Measurements from ENCODE around the gene ITGBL1. TPM values are rescaled to one million over a fixed set of nuclear protein-coding genes. Genes with fewer than 3 reads are reported as not detected.

The ITGBL1 gene
- total and polyA plus RNA-seq, 2 of the 4 experiments (the other 2 are of a cell fraction) = 22.2 to 24.2 TPM

DNA sequence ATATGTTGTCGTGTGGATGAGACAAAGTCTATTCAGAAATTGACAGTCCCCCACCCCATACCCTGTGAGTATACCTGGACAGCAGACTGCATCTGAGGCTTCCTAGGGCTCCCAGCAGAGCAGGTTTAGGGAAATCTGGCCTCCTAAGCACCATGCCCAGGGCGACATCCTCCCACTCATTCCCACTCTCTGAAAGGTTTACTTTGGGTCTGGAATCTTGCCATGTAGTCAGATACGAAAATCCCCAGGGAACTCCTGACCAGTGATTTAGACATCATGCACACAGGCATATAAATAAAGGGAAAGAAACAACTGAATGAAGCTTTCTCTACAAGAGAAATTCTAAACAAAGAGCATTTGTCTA, 35.5 kb upstream of the ITGBL1 start:
- no peak overlapping the region for H2BK15ac ChIP-seq (ENCODE audit: low read depth, low read length)
- H3K27me3 ChIP-seq (ENCODE audit: control insufficient read depth, insufficient read depth, low read length) = no peaks in the 10 kb centered on the region
- H3K36me3 ChIP-seq (ENCODE audit: control insufficient read depth, insufficient read depth, low read length) = no peaks in the 10 kb centered on the region
- in situ Hi-C loops (cut with MboI; ENCODE audit: low sequenced_read_pairs) (no loop called here), intact Hi-C loops (cut with micrococcal nuclease) (loop anchor here (5.0 kb wide), 2 partner anchors 35 to 265 kb away; partner anchors contain the start of gene ITGBL1), dilution Hi-C loops (cut with HindIII; ENCODE audit: low sequenced_read_pairs, unreplicated experiment) (no loop called here)
- no peak overlapping the region for H3K23ac ChIP-seq (ENCODE audit: low read depth, low read length)
- peak overlapping the region; percentile 72 for H2AFZ ChIP-seq (replicated peaks; ENCODE audit: low read length, poor library complexity)
- H3K27ac ChIP-seq (ENCODE audit: insufficient read depth, low read length) = no peak overlapping the region
- BruUV-seq (replicated peaks) = no TSS peak
- H4K5ac ChIP-seq (ENCODE audit: low read depth, low read length) = no peak overlapping the region
- H3K18ac ChIP-seq (ENCODE audit: low read depth, low read length) = no peak overlapping the region
- no peaks in the 10 kb centered on the region for H3K9me1 ChIP-seq (ENCODE audit: insufficient read depth, low read length)
- ATAC-seq (ENCODE audit: low read depth) (peak; percentile 25), DNase-seq (peak; percentile 84)
- 0 out of 2 replicates have a peak overlapping the region, but pooled peaks have one; percentile 77 for H2BK120ac ChIP-seq (ENCODE audit: low read depth, low read length)
- H2AK5ac ChIP-seq (ENCODE audit: low read depth, low read length) = no peak overlapping the region
- peak overlapping the region; percentile 11 for H2AK9ac ChIP-seq (replicated peaks; ENCODE audit: low read depth, low read length, poor library complexity)
- H3K9ac ChIP-seq (ENCODE audit: low read depth, low read length) = no peak overlapping the region
- no peak overlapping the region for H4K91ac ChIP-seq (ENCODE audit: insufficient read depth, low read depth, low read length)
- CTCF ChIA-PET = no interaction called here
- 0 out of 4 replicates have a peak overlapping the region, but pooled peaks of 1 of the 2 experiments have one; percentile 65 for H4K8ac ChIP-seq (ENCODE audit: low read depth in 2 of 2, low read length in 2 of 2)
- WGBS, 2 experiments (ENCODE audit: extremely low coverage in 2 of 2, insufficient read length in 1 of 2) = no CpG with 5 or more reads among the region's 3 CpGs
- peak overlapping the region; percentile 32; the same call in 1 of the 2 replicates for H3K4ac ChIP-seq (ENCODE audit: low read depth, low read length)
- TF ChIP-seq MAZ (IDR thresholded peaks at IDR 0.05; ENCODE audit: borderline replicate concordance, low read depth, low read length) = no peak
- no peak overlapping the region for H2BK5ac ChIP-seq (ENCODE audit: low read depth, low read length, poor library complexity, severe bottlenecking)
- POLR2A ChIA-PET (ENCODE audit: unreplicated experiment) = interaction anchor here (0.6 kb wide), 1 partner anchor 78 kb away, joined by 3 read pairs; no protein-coding TSS in a partner anchor
- H3K56ac ChIP-seq (ENCODE audit: extremely low read depth, insufficient read depth, low read length) = no peak overlapping the region
- peak overlapping the region; percentile 65; the same call in 1 of the 2 replicates for H3K4me3 ChIP-seq (ENCODE audit: insufficient read depth, low read depth, low read length)
- H3K14ac ChIP-seq (replicated peaks; ENCODE audit: low read depth, low read length) = 0 out of 2 replicates have a peak overlapping the region, but pooled peaks have one; percentile 48
- peak overlapping the region; percentile 8 for H2BK20ac ChIP-seq (ENCODE audit: low read depth, low read length)
- H3K79me1 ChIP-seq (ENCODE audit: low read depth in 1 of 2, low read length in 2 of 2) = no peaks in the 10 kb centered on the region
- H3K4me1 ChIP-seq (ENCODE audit: control insufficient read depth, insufficient read depth, low read length) = peaks cover 2% of the 10 kb centered on the region; the same call in 1 of the 2 replicates
- no peaks in the 10 kb centered on the region for H4K20me1 ChIP-seq (ENCODE audit: insufficient read depth, low read length)
- H3K4me2 ChIP-seq (ENCODE audit: low read depth, low read length) = peak overlapping the region; percentile 93
- H3K9me3 ChIP-seq (ENCODE audit: control insufficient read depth, insufficient read depth, low read length) = no peaks in the 10 kb centered on the region

Measured in IMR-90 (cell line).